Heart left ventricle (tissue), 16 donors: Measurements from ENCODE around the gene CYP39A1. TPM values are rescaled to one million over a fixed set of nuclear protein-coding genes. Genes with fewer than 3 reads are reported as not detected.

Experiments used
- ATAC-seq, 4 donors: fragments of 200-7000 bp; cut with Tn5 transposase; one replicate each; pipeline ENCODE4 v1.9.1; 2020 to 2022; ENCODE audit warnings: moderate library complexity in 4 of 4, mild to moderate bottlenecking in 3 of 4, moderate number of reproducible peaks in 1 of 4
- DNase-seq, 5 donors: peaks; one replicate each; pipeline ENCODE4 v3.0.0-alpha.2; 2020
- H3K27ac ChIP-seq, 12 donors: fragments of 200-600 bp; sonication (generic) in 4 of 12; one replicate each; pipeline versions ENCODE4 v1.5.0 to v1.8.0; 2016 to 2022; ENCODE audit warnings: mild to moderate bottlenecking in 2 of 12
- H3K27me3 ChIP-seq, 9 donors: fragments of 200-600 bp; sonication (generic) in 2 of 9; one replicate each; pipeline versions ENCODE4 v1.5.1 to v1.8.0; 2016 to 2022; ENCODE audit warnings: mild to moderate bottlenecking in 3 of 9
- H3K36me3 ChIP-seq, 9 donors: fragments of 200-600 bp; sonication (generic) in 2 of 9; one replicate each; pipeline versions ENCODE4 v1.5.0 to v1.8.0; 2018 to 2022; ENCODE audit warnings: mild to moderate bottlenecking in 2 of 9
- H3K4me1 ChIP-seq, 12 donors: fragments of 200-600 bp; sonication (generic) in 4 of 12; one replicate each; pipeline versions ENCODE4 v1.5.0 to v1.8.0; 2016 to 2022; ENCODE audit warnings: mild to moderate bottlenecking in 3 of 12
- H3K4me3 ChIP-seq, 12 donors: fragments of 200-600 bp; sonication (generic) in 4 of 12; one replicate each; pipeline versions ENCODE4 v1.5.0 to v1.8.0; 2017 to 2022; ENCODE audit warnings: mild to moderate bottlenecking in 9 of 12, moderate library complexity in 4 of 12
- H3K9me3 ChIP-seq, 12 donors: fragments of 200-600 bp; sonication (generic) in 4 of 12; one replicate each; pipeline versions ENCODE4 v1.5.0 to v1.8.0; 2016 to 2022; ENCODE audit warnings: mild to moderate bottlenecking in 1 of 12
- CTCF ChIP-seq, 12 donors: fragments of 200-600 bp; sonication (generic) in 4 of 12; IDR thresholded peaks; one replicate each; pipeline versions ENCODE4 v1.5.0 to v1.8.0; 2018 to 2022; ENCODE audit warnings: antibody characterized with exemption in 12 of 12, mild to moderate bottlenecking in 5 of 12
- POLR2A ChIP-seq, 2 donors: fragments of 450-650 bp; IDR thresholded peaks; one replicate each; pipeline ENCODE4 v1.6.1; 2017; ENCODE audit warnings: antibody characterized with exemption in 2 of 2, mild to moderate bottlenecking in 2 of 2, moderate library complexity in 2 of 2
- WGBS, 4 donors: extraction: QIAGEN DNeasy Blood & Tissue Kit in 2 of 4; methylation state at CpG; one replicate each; pipeline versions ENCODE4 v1.1.5 to v1.1.7; 2013 to 2018; 5-methylcytosine and 5-hydroxymethylcytosine counted together
- intact Hi-C, 10 donors: fragments of 100-400 bp; cut with DNase I; formaldehyde crosslinking; loops; one replicate each; pipeline versions ENCODE4 v1.11.1 to v1.14.2; 2022
- polyA plus RNA-seq, 2 donors: library from polyadenylated mRNA; stranded (reverse); fragments of 200-250 nt; gene quantifications; one replicate each; pipeline ENCODE4 v1.2.3, GENCODE V29; 2013
- total RNA-seq, 9 donors: library from RNA; depleted of rRNA in 2 of 9; stranded (reverse); fragments of >200 nt in 2 of 9; fragmentation: NEBNext Ultra II Directional in 3 of 9; extraction: Animal tissue kit (Norgen Biotek cat#: 25700) in 3 of 9; gene quantifications; one replicate each; pipeline versions ENCODE4 v1.1.0 to v1.2.4, GENCODE V29; 2016 to 2023
- donor health status: ischemic (EF 13 %, LVEDD 7.1; RV severe dilation, severe dysfunction).
- donor health status: healthy with polysubstance abuse.
- donor health status: DM: no; HTN: yes; CAD: no.
- donor health status: DM: no; HTN: no; CAD: no.
- donor health status: ischemic (EF 25% LVEDD 6.9; RV normal size, moderate dysfunction).
- donor health status: ischemic (EF 25% LVEDD 5.7; RV mildly dilated, moderate dysfunction).
- donor health status: healthy.
- donor health status: DM: yes; HTN: yes; CAD: no.
- donor health status: ischemic (EF 35%, LVEDD 5.7; RV mildly dilated, moderate dysfunction).
- donor health status: nonischemic (EF 11% LVEDD 7.7; RV severe dilation, severe dysfunction).
- donor health status: DM: yes; HTN: yes; CAD: no.
- donor health status: PGD.
- donor health status: ischemic (EF 29% LVEDD 5.4; RV normal size, mild dysfunction).
- donor health status: nonischemic (EF 23%, LVEDD 6.1; RV moderate dilation, normal function).

Gene CYP39A1
- total and polyA plus RNA-seq, 11 donors, result 2.9 to 10.5 (median 5.2) TPM

- Histone ChIP-seq H3K27ac (peak overlapping the region in 7 of 12 donors; percentile 13 to 88 (median 76)), H3K4me3 (no peak overlapping the region), H3K27me3 (no peaks in the 10 kb centered on the region), H3K4me1 (peaks cover 0 to 60% (median 22%) of the 10 kb centered on the region in 12 donors), H3K9me3 (no peaks in the 10 kb centered on the region), H3K36me3 (no peaks in the 10 kb centered on the region)
- DNase-seq (no peak), ATAC-seq (no peak)
- intact Hi-C loops, result loop anchor here in 1 of 10 donors (10.0 kb wide), 1 partner anchor 409 kb away; no protein-coding TSS in a partner anchor
- TF ChIP-seq POLR2A (IDR thresholded peaks at IDR 0.05), result no peak
- no peak for TF ChIP-seq CTCF (IDR thresholded peaks at IDR 0.05)
These were observed 148.4 kb downstream of the CYP39A1 start for GRCh38 chr6:46504242-46504641.

DNA sequence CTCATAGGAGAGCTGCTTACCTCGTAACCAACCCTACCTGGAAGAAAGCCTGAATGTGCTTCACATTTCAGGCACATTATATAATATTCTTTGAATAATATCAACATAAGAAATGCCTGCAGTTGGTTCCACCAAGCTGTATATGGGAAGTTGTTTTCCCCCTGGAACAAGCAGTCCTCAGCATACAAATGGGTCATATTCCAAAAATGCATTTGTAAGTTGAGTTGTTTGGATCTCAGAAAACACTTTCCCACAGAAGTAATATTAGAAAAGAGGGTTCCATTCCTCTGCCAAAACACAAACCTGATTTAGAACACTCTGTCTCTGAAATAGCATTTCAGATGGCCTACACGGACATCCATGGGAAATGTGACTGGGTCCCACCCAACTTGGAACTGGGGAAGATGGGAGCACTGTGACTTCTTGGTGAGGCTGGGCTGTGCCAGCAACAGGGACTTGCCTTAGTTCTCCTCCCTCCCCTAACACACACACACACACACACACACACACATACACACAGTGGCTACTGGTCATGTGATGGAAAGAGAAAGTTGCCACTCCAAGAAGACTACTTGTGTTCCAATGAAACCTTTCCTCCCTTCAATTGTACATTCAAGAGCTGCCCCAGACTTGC lies 150.0 kb downstream of the CYP39A1 start:
- ATAC-seq, result peak; percentile 15 to 64 (median 48)
- H3K27ac ChIP-seq, result peak overlapping the region; percentile 17 to 87 (median 54)

DNA sequence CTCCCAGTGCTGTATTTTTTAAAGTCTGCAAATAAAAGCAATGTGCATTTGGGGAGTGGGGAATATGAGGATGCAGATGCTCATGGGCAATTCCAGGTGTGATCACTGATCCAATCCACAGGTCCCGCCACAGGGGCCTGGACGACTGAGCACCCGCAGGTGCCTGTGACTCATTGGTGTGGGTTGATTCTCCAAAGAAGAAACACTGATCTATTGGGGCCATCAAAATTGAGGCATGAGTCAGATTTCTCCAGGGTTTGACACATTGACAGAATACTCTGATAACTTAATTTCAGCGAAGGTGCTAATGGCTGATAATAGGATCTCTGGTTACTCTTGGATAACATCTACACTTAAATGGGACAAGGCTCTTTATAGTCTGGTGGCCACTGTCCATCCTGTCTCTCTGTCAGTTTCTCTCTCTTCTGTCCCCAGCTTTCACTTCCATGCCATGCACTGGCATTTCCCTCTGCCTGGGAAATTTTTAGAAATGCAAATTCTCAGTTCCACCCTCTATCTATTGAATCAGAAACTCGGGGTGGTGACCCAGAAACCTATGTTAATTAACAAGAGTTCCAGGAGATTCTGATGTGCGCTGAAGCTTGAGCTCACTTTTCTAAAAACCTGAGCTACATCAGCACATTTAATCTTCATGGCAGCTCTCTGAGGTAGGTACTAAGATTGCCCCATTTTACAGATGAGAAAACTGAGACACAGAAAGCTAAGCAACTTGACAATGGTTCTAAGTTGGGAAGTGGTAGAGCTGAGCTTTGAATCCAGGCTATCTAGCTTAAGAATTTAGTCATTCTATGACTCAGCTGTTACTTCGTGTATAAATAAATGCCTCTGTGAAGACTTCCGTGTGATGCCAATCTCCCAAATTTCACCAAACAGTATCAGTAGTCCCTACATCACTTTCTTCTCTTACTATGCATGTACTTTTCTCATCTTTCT lies 151.2 kb downstream of the CYP39A1 start:
- peak overlapping the region in 7 of 12 donors; percentile 32 to 87 (median 62) for H3K27ac ChIP-seq
- H3K9me3 ChIP-seq, result no peaks in the 10 kb centered on the region
- H3K4me1 ChIP-seq, result peaks cover 0 to 42% (median 12%) of the 10 kb centered on the region in 12 donors
- DNase-seq, result no peak
- H3K4me3 ChIP-seq, result no peak overlapping the region
- 79 to 87% (median 84%) methylated on average over 8 of the region's 8 CpGs for WGBS, 4 donors
- no peaks in the 10 kb centered on the region for H3K27me3 ChIP-seq
- no peaks in the 10 kb centered on the region for H3K36me3 ChIP-seq
- TF ChIP-seq CTCF (IDR thresholded peaks at IDR 0.05), result no peak
- no peak for TF ChIP-seq POLR2A (IDR thresholded peaks at IDR 0.05)
- intact Hi-C loops, result loop anchor here in 1 of 10 donors (10.0 kb wide), 1 partner anchor 407 kb away; no protein-coding TSS in a partner anchor
- ATAC-seq, result no peak

More for the DNA sequence above, 150.0 kb downstream of the CYP39A1 start:
- Histone ChIP-seq H3K36me3 (no peaks in the 10 kb centered on the region), H3K27me3 (no peaks in the 10 kb centered on the region), H3K9me3 (no peaks in the 10 kb centered on the region), H3K4me1 (peaks cover 0 to 46% (median 14%) of the 10 kb centered on the region in 12 donors), H3K4me3 (no peak overlapping the region)
- intact Hi-C loops, result loop anchor here in 1 of 10 donors (10.0 kb wide), 1 partner anchor 408 kb away; no protein-coding TSS in a partner anchor
- 42 to 64% (median 60%) methylated on average over 2 of the region's 2 CpGs for WGBS, 4 donors
- DNase-seq, result peak in 2 of 5 donors; percentile 33 to 42
- TF ChIP-seq CTCF (IDR thresholded peaks at IDR 0.05) (no peak), POLR2A (IDR thresholded peaks at IDR 0.05) (no peak)

DNA sequence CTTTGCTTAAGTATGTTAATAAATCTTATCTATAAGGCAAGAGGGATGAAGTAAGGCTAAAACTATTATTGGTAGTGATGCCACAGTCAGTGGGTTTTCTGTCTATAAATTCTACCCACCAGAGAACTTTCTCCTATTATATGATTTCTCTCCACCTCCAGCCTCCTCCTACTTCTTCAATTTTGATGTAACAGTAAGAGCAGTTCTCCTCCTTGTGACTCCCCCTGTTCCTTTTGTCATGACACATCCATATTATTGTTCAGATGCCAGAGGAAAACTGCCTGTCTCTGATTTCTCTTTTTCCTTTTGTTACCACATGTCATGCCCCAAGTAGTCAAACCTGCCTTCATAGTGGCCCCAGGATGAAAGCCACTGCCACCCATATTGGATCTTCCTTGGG lies 152.2 kb downstream of the CYP39A1 start:
- TF ChIP-seq CTCF (IDR thresholded peaks at IDR 0.05) (no peak), POLR2A (IDR thresholded peaks at IDR 0.05) (no peak)

More for the DNA sequence above, 152.2 kb downstream of the CYP39A1 start:
- Histone ChIP-seq H3K9me3 (no peaks in the 10 kb centered on the region), H3K4me3 (no peak overlapping the region), H3K4me1 (peaks cover 0 to 32% (median 9%) of the 10 kb centered on the region in 12 donors), H3K36me3 (no peaks in the 10 kb centered on the region), H3K27me3 (no peaks in the 10 kb centered on the region), H3K27ac (peak overlapping the region in 1 of 12 donors; percentile 10)
- no peak for DNase-seq
- intact Hi-C loops, result loop anchor here in 1 of 10 donors (10.0 kb wide), 1 partner anchor 406 kb away; no protein-coding TSS in a partner anchor
- no peak for ATAC-seq
